Activated T-helper 9 cell treated with anti-CD3 and anti-CD28 coated beads, Interleukin-2, amount 50 U/mL, for 16 hours (primary cell): ENCODE data around the gene FAM240B.

Experiments
- DNase-seq: peaks from one replicate; pipeline ENCODE4 v3.0.0-alpha.2; 2020; ENCODE audit warnings: low read depth

The FAM240B gene

GRCh38 chr9:38670542-38671371 is 49.2 kb downstream of the FAM240B start:
- no peak for DNase-seq

- DNase-seq, result no peak
Observed at GRCh38 chr9:38668791-38669466, 51.0 kb downstream of the FAM240B start.

GRCh38 chr9:38662763-38663593 is 57.0 kb downstream of the FAM240B start:
- DNase-seq, result no peak

- no peak for DNase-seq
Observed at GRCh38 chr9:38659538-38659937, 60.4 kb downstream of the FAM240B start.

- no peak for DNase-seq
Observed at GRCh38 chr9:38656896-38657295, 63.0 kb downstream of the FAM240B start.

- no peak for DNase-seq
Observed at GRCh38 chr9:38652486-38652885, 67.4 kb downstream of the FAM240B start.

- no peak for DNase-seq
Observed at GRCh38 chr9:38652044-38652443, 67.9 kb downstream of the FAM240B start.

GRCh38 chr9:38651400-38652042 is 68.4 kb downstream of the FAM240B start:
- no peak for DNase-seq

GRCh38 chr9:38650564-38650963 is 69.4 kb downstream of the FAM240B start:
- no peak for DNase-seq

- no peak for DNase-seq
Observed at GRCh38 chr9:38649731-38650363, 70.1 kb downstream of the FAM240B start.

- no peak for DNase-seq
Observed at GRCh38 chr9:38644601-38645000, 75.3 kb downstream of the FAM240B start.
